Endothelial cell (in vitro differentiated cells): ENCODE data around the gene CTTNBP2. TPM values are rescaled to one million over a fixed set of nuclear protein-coding genes. Genes with fewer than 3 reads are reported as not detected.

ENCODE experiments used
- DNase-seq: peaks from one replicate; pipeline ENCODE4 v3.0.0; 2021; ENCODE audit warnings: low spot score
- H3K27ac Mint-ChIP-seq: one replicate; pipeline ENCODE4 v1.8.0; 2021; ENCODE audit warnings: mixed read lengths, inconsistent platforms; ENCODE audit not compliant: unreplicated experiment
- H3K27me3 Mint-ChIP-seq: one replicate; pipeline ENCODE4 v1.8.0; 2021; ENCODE audit warnings: mild to moderate bottlenecking, moderate library complexity, mixed read lengths, inconsistent platforms; ENCODE audit not compliant: unreplicated experiment
- H3K36me3 Mint-ChIP-seq: one replicate; pipeline ENCODE4 v1.8.0; 2021; ENCODE audit warnings: mild to moderate bottlenecking, low read depth, mixed read lengths, inconsistent platforms; ENCODE audit not compliant: unreplicated experiment
- H3K4me1 Mint-ChIP-seq: one replicate; pipeline ENCODE4 v1.8.0; 2021; ENCODE audit warnings: mild to moderate bottlenecking, mixed read lengths, inconsistent platforms; ENCODE audit not compliant: unreplicated experiment
- H3K4me3 Mint-ChIP-seq: one replicate; pipeline ENCODE4 v1.8.0; 2021; ENCODE audit warnings: mild to moderate bottlenecking, mixed read lengths, inconsistent platforms; ENCODE audit not compliant: unreplicated experiment
- H3K9me3 Mint-ChIP-seq: one replicate; pipeline ENCODE4 v1.8.0; 2021; ENCODE audit warnings: mixed read lengths, inconsistent platforms; ENCODE audit not compliant: unreplicated experiment
- total RNA-seq: library from RNA; stranded (reverse); fragmentation: NEBNext Ultra II Directional; extraction: Animal tissue kit (Norgen Biotek cat#: 25700); gene quantifications from one replicate; pipeline ENCODE4 v1.2.1, GENCODE V29; 2021; ENCODE audit not compliant: unreplicated experiment
- TF ChIP-seq, protein P1 (sequence below): fragments of 200-600 bp; sonication (generic); IDR thresholded peaks from one replicate; pipeline ENCODE4 v1.5.0; 2021; ENCODE audit warnings: antibody characterized with exemption; ENCODE audit not compliant: unreplicated experiment

The CTTNBP2 gene
- total RNA-seq, 1 donor from 2014 or later = 24.4 TPM

DNA sequence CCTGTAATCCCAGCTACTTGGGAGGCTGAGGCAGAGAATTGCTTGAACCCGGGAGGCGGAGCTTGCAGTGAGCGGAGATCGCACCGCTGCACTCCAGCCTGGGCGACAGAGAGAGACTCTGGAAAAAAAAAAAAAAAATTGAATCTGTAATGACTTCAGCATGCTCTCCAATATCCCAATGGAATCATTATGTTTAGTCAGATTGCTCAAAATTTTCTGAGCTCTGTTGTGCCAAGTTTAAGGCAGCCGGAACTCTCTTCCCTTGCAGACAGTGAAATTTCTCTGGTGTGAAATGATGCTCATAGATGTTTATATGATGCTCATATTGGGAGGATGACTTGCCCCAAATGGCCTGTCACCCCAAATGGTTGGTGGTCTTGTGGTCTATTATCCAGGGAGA lies 180.9 kb downstream of the CTTNBP2 start:
- Mint-ChIP-seq H3K4me1 (peaks cover 4% of the 10 kb centered on the region), H3K9me3 (no peaks in the 10 kb centered on the region), H3K36me3 (no peaks in the 10 kb centered on the region), H3K27me3 (peaks cover 3% of the 10 kb centered on the region), H3K4me3 (no peak overlapping the region), H3K27ac (no peak overlapping the region)
- DNase-seq = no peak
- TF ChIP-seq, protein P1, sequence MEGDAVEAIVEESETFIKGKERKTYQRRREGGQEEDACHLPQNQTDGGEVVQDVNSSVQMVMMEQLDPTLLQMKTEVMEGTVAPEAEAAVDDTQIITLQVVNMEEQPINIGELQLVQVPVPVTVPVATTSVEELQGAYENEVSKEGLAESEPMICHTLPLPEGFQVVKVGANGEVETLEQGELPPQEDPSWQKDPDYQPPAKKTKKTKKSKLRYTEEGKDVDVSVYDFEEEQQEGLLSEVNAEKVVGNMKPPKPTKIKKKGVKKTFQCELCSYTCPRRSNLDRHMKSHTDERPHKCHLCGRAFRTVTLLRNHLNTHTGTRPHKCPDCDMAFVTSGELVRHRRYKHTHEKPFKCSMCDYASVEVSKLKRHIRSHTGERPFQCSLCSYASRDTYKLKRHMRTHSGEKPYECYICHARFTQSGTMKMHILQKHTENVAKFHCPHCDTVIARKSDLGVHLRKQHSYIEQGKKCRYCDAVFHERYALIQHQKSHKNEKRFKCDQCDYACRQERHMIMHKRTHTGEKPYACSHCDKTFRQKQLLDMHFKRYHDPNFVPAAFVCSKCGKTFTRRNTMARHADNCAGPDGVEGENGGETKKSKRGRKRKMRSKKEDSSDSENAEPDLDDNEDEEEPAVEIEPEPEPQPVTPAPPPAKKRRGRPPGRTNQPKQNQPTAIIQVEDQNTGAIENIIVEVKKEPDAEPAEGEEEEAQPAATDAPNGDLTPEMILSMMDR = no peak

DNA sequence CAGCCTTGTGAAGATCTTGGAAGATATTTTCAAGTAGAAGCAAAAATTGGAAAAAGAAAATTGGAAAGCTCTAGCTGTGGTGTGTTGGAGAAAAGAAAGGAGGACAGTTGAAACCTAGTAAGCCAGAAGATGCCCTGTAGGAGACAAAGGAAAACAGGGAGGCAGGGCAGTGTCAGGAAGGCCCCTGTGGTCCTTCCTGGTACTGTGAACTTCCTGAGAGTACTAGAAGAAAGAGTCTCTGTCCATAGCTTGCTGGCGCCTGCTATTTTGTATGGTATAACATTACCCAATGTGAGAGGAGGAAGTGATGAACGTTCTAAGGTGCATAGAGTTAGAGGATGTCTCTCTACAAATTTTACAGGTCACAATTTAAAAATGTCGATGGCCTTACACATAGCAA lies 183.1 kb downstream of the CTTNBP2 start:
- H3K27ac Mint-ChIP-seq = no peak overlapping the region
- no peaks in the 10 kb centered on the region for H3K36me3 Mint-ChIP-seq
- no peaks in the 10 kb centered on the region for H3K9me3 Mint-ChIP-seq
- DNase-seq = no peak
- TF ChIP-seq, protein P1 = no peak
- H3K27me3 Mint-ChIP-seq = peaks cover 3% of the 10 kb centered on the region
- H3K4me1 Mint-ChIP-seq = peaks cover 4% of the 10 kb centered on the region
- no peak overlapping the region for H3K4me3 Mint-ChIP-seq

DNA sequence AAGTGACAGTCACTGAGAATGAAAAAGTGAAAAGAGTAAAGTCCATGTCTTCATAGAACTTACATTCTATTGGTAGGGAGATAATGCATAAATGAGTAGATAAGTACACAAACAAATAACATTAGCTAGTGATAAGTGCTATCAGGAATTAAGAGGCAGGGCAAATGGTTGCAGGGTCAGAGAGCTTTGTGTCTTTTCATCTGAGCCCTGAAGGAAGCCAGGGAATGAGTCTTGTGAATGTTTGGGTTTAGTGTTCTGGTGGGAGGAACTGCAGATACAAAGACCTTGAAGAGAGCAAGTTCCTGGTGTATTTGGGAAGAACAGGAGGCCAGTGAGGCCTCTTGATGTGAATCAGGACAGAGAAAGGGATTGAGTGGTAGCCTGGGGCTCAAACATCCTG lies 183.8 kb downstream of the CTTNBP2 start:
- Mint-ChIP-seq H3K27me3 (no peaks in the 10 kb centered on the region), H3K4me3 (no peak overlapping the region), H3K36me3 (no peaks in the 10 kb centered on the region), H3K27ac (no peak overlapping the region), H3K9me3 (no peaks in the 10 kb centered on the region), H3K4me1 (peaks cover 4% of the 10 kb centered on the region)
- no peak for DNase-seq
- TF ChIP-seq, protein P1 = no peak

DNA sequence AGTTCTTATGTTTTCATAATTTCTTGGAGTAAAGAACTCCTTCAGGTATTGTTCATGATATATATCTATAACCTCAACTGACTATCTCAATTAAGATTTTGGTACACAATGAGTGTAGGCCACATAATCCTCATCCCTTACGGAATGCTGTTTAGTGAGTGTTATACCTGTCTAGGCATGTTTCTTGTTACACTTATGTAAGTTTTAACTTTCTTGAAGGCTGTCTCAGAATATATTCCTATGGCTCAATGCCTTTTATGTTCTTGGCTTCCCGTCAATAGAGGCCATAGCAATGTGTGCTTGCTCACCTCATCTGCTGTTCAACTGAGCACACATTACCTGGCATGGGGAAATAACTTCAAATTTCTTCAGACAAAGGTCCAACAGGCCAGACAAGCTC lies 185.1 kb downstream of the CTTNBP2 start:
- no peak for DNase-seq
- H3K4me3 Mint-ChIP-seq = no peak overlapping the region
- H3K36me3 Mint-ChIP-seq = no peaks in the 10 kb centered on the region
- no peaks in the 10 kb centered on the region for H3K27me3 Mint-ChIP-seq
- no peak overlapping the region for H3K27ac Mint-ChIP-seq
- H3K4me1 Mint-ChIP-seq = peaks cover 4% of the 10 kb centered on the region
- TF ChIP-seq, protein P1 = no peak
- no peaks in the 10 kb centered on the region for H3K9me3 Mint-ChIP-seq

DNA sequence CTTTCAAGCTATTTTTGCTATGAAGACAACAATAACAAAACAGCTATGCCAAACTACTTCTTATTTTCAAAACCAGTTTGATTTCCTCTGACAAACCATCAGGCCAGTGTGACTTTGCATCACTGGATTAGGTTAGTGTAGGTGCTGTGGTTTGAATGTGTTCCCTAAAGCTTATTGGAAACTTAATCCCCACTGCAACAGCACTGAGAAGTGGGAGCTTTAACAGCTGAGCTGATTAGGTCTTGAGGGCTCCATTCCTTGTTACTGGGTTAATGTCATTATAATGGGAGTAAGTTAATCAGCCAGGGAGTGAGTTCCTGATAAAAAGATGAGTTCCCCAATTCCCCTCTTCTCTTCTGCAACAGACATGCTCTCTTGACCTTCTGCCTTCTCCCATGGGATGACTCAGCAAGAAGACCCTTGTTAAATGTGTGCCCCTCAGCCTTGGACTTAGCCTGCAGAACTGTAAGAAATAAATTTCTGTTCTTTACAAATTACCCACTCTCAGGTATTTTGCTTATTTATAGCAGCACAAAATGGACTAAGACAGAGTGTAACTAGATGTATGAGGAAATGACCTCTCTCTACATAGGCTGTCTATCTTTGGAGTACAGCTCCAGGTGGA lies 186.8 kb downstream of the CTTNBP2 start:
- no peak overlapping the region for H3K27ac Mint-ChIP-seq
- no peak overlapping the region for H3K4me3 Mint-ChIP-seq
- no peaks in the 10 kb centered on the region for H3K36me3 Mint-ChIP-seq
- no peaks in the 10 kb centered on the region for H3K27me3 Mint-ChIP-seq
- H3K4me1 Mint-ChIP-seq = peaks cover 4% of the 10 kb centered on the region
- TF ChIP-seq, protein P1 = no peak
- no peaks in the 10 kb centered on the region for H3K9me3 Mint-ChIP-seq
- DNase-seq = no peak
